Measurements from ENCODE around the gene FOXL2.

The FOXL2 gene

DNA sequence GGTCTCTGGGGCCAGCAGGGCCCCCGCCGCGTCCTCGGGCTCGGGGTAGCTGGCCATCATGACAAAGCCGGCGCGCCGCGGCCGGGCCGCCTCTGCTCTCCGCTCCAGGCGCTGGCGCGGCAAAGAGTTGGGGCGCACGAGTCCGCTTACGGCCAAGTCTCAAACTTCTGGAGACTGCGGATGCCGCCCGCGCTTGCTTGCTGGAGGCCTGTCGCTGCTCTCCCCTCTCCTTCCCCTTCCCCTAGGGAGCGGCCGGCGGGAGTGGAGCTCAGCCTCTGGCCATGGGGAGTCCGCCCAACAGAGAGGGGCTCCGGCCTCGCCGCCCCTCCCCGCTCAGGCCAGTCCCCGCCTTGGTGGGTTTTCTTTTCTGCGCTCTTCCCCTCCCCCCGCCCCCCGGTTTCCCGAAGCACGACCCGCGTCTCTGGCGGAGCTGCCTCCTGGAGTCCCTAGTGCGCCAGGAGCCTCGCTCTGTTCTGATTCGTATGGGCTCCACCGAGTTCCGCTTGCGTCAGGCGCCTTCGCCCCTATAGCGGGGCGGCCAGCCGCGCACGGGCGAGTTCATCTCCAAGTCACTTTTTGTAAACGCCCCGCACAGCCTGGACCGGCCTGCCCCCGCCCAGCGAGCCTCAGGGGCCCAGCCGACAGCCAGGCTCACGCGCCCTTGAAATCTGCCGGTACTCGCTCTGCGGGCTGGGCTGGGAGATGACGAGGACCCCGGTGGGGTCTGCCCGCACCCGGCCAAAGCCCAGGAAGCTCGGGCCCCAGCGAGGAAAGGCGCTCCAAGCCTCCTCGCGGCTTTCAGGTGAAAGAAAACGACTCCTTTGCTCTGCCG, at the start of gene FOXL2, which contains the start of gene FOXL2NB:
TSS of gene FOXL2 (minus strand) at position 475 of the 832 bp plus-strand sequence. CDS start at position 60, 415 bp downstream.
TSS of gene FOXL2NB (plus strand) at position 555 of the 832 bp plus-strand sequence. CDS start at position 703, 148 bp downstream.
- no peak for DNase-seq (ENCODE audit: low read depth)

DNA sequence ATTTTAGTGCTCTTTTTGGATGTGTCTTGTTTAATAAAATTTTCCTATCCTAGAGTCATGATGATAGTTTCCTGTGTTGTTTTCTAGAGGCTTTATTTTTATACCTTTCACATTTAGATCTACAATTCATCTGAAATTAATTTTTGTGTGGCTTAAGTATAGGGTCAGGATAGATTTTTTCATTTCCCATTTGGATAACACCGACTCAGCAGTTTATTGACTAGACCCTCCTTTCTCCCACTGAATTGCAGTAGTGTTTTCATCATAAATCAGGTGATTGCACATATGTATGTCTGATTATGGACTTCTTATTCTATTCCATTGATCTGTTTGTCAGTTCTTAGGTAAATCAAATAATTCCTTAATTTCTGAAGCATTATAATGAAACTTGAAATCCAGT, 48.8 kb upstream of the FOXL2 start:
- DNase-seq (ENCODE audit: low read depth): no peak

DNA sequence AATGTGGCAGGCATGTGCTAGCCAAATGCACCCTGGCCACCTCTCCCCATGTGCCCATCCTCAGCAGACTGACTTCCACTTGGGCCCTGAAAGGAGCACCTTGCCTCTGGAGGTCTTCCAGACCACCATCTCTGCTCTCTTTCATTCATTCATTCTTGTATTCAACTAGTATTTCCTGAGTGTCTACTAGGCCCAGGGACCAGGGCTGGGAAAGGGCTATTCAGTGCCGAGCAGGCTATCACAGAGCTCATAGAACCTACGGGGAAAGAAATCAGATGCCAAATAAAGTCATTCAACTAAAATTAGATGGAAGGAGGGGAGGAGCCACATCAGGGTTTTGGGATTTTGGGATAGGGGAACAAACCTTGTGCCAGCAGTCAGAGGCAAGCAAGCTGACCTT, 40.2 kb upstream of the FOXL2 start:
- DNase-seq (ENCODE audit: low read depth): no peak

DNA sequence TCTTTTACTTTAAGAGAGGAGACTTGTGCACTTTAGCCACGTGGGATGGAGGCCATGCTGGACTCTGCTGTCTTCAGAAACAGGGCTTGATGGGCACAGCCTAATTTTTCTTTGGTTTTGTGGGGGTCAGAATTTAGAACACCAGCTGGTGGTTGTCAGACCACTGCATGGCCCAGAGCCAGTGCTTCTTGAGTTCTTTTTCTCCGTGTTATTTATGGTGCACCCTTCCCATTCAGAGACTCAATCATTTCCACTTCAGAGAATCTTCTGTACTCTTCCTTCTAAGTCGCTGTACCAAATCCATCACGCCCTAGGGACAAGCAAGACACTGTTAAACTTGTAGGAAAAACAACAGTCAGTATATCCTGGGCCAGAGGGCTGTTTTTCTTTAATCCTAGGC, 39.0 kb upstream of the FOXL2 start:
- DNase-seq (ENCODE audit: low read depth): no peak

DNA sequence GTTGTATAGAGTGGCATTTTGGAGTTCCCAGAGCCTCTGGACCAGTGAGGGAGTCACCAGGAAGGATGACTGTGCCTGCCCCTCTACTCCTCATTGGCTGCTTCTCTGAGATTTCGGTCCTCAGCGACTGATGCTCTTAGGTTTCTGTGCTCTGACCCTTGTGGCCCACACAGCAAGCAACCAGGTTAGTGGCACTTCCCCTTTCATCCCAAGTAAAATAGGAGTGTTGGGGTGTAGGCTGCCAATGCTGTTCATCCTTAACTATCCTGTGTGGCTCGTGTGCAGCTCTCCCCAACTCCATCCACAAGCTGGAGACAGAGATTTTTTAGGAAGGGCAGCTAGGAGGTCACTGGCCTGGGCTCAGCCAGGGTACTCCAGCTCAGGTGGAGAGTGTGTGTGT, 37.9 kb upstream of the FOXL2 start:
- no peak for DNase-seq (ENCODE audit: low read depth)

DNA sequence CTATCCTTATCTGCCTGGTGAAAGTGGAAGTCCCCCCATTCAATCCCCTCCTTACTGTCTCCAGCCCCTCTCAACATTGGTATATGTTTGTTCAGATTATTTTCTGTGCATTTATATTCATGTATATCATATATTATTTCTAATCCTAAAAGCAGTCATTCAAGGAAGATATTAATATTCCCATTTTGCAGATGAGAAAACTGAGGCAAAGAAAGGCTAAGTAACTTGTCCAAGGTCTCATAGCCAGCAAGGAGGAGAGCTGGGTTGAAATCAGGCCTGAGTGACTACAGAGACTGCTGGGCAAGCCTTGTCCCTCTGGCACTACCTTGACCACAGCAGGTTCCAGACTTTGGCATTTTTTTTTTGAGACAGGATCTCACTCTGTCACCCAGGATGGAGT, 29.1 kb upstream of the FOXL2 start:
- no peak for DNase-seq (ENCODE audit: low read depth)

DNA sequence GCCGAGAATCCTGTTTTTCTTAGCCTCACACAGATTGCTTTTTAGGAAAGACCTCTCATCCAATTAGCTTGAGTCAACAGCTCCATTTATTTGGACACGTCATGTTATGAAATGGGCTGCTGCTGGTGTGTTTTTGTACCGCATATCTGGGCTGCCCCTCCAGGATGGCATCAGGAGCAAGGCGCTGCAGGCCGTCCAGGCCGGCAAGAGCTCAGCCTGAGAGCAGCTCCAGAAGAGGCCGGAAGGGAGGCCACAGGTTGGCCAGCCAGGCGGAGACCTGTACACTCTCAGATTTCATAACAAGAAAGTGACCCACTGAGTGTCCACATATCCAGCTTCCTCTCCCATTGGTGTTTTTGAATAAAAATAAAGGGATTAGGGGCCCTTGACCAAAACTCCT, 28.4 kb upstream of the FOXL2 start:
- no peak for DNase-seq (ENCODE audit: low read depth)

DNA sequence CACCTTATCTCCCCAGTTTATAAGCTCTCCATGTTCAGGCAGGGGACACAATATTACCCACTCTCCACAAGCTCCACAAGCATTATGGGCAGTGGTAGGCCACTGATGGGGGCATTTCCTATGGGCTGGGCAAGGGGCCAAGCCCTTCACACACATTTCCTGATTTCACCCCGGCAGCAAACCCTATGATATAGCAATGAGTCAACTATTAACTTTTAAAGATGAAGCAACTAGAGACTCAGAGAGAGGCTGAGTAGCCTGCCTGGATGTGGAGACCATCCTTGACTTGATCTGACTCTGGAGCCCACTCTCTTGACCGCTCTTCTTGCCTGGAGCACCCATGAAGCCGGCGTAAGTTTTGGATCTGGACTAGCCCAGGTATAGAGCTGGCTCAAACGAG, 27.5 kb upstream of the FOXL2 start:
- DNase-seq (ENCODE audit: low read depth): no peak

DNA sequence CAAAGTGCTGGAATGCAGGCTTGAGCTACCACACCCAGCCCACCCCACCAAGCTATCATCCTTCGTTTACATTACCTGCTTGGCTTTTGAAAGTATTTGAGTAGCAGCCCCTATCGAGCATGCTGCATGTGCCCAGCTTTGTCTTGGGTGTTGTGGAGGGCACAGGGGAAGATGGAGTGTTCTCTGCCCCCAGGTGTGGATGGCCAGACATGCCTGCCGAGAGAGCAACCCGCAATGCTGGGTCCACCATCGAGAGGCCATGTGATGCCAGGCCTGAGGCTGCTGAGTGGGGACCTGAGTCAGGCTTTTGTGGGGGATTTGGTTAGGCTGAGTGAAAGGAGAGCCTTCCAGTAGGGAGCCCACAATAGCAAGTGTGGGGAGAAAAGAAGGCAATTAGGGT, 26.0 kb upstream of the FOXL2 start:
- DNase-seq (ENCODE audit: low read depth): no peak

DNA sequence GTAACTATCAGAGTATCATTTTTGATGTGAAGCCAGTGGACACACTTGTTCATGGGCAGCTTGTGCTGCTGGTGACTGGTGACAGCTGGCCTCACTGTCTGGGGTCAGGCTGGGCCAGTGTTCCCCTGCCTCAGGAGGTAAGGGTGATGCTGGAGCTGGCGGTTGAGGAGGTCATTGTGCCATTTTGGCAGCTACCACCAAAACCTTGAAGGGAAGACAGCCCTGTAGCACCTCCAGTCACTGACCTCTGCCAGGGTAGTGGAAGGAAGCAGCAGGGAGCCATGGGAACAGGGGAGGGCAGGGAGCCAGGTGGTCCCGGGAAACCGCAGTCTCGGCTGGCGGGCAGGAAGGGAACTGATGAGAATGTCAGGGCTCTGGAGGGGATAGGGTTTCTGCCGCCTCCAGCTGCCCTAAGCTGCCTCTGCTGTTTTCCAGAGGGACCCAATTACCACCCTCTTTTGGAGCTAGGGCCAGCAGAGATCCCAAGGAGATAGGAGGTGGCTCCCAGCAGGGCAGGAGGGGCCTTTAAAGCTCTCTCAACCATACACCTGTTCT, 24.9 kb upstream of the FOXL2 start:
- no peak for DNase-seq (ENCODE audit: low read depth)

DNA sequence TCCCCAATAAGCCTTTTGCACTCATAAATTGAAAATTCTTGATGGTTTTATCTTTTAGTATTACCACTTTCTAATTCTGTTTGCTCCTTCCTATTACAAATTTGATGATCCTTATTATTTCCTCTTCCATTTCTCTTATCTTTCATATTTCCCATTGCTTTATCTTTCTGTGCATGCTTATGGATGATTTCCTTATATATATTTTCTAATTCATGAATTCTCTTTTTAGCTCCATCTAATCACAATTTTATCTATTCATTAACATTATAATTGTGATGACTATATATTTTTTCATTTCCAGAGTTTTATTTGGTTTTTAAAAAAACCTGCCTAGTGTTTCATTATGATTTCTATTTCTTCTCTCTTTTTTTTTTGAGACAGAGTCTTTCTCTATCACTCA, 18.0 kb upstream of the FOXL2 start:
- no peak for DNase-seq (ENCODE audit: low read depth)

DNA sequence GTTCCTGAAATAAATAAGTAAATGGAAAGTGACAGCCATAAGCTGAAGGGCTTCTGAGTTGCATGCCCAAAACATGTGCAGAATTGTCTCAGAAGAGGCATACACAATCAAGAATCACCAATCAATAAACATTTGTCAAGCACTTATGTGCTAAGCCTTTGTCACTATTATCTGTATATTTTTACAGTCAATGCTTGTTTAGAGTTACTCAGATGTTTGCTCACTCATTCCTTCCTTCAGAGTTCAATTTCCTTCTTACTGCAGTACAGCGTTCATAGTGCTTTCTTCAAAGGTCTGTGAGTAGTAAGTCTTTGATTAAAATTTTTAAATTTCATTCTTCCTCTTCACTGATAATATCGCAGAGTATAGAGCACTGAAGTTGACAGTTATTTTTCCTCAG, 17.3 kb upstream of the FOXL2 start:
- no peak for DNase-seq (ENCODE audit: low read depth)

DNA sequence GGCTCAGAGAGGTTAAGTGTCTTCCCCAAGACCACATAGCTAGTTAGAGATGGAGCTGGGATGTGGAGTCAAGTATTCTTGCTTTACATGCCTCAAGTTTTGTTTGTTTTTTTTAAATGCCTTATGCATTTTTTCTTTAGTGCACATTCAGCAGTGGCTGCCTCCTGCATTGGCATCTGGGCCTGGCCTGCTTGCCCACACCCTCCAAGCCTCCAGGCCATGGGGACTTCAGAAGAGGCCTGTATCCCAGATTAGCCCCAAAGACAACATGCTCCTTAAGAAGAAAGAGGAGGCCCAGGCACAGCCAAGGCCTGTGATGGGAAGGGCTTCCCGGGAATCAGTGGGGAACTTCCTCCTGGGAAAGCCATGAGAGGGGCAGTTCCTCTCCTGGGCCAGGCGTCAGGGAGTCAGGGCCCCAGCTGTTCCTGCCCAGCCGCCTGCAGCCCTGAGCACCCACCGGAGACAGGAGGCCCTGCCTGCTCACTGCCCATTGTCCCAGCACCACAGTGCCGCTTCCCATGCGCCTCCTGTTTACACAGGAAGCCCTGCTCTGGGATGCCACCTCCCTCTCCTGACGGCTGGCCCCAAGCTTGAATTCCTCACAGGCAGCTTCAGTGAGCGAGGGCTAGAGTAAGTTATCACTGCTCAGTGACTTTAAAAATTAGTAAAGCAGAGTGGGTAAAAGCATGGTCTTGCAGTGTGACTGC, 16.1 kb upstream of the FOXL2 start:
- DNase-seq (ENCODE audit: low read depth): no peak

DNA sequence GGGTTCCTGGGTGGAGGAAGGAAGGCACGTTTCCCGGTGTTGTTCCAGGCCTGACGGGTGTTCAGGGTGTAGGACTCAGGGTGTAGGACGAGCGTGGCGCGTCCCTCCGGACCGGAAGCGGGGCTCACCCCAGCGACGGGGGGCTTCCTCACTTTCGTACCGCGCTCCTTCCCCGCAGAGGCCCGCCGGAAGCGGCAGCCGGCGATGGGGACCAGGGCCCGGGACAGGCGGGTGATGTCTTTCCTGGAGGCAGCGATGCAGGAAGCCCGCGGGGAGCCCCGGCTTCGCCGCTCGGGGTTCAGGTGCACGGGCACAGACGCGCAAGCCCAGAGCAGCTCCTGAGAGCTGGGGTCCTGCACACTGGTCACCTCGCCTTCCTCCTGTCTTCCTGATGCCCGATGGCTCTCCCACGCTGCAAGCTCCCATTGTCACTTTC, 13.5 kb upstream of the FOXL2 start:
- DNase-seq (ENCODE audit: low read depth): no peak

DNA sequence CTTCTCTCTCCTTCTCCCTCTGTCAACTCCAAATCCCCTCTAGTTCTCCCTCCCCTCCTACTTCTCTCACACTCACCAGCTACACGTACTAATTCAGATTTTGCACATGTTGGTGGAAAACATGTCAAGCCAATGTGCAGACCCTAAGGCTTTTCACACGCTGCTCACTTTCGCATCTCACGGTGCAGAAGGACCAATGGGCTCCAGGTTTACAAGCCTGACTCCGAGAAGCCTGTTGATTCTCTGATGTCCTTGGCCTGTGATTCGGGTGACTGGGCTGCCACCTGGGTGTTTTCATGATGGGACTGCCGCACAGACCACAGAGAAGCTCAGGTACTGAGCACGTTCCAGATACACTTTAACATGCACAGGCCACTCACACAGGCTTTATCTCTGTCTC, 3.8 kb upstream of the FOXL2 start:
- no peak for DNase-seq (ENCODE audit: low read depth)

DNA sequence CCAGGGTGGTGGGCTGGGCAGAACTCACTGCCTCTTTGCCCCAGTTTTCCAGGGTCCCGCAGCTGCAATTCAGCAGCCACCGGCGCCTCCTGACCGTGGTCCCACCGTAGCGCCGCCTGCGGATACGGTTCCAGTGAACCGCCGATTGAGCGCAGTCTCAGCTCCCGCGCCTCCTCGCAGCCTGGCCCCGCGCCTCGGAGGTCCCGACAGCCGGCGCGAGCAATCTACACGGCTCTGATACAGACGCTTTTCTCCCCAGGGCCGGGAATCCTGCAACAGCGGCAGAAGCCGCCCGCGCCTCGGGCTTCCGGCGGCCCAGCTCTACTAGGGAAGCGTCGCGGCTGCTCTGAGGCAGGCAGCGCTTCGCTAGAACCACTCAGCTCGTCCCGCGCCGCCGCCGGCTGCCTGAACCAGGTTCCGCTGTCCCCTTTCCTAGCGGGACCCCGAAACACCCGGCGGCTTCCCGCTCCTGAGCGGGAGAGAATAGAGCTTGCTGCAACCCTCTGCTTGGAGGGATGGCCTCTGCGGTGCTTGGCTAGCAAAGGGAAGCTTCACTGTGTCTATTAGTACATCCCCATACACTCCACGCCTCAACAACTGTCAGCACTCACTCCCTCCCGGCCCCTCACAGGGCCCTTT, 3.2 kb upstream of the FOXL2 start:
- DNase-seq (ENCODE audit: low read depth): no peak

DNA sequence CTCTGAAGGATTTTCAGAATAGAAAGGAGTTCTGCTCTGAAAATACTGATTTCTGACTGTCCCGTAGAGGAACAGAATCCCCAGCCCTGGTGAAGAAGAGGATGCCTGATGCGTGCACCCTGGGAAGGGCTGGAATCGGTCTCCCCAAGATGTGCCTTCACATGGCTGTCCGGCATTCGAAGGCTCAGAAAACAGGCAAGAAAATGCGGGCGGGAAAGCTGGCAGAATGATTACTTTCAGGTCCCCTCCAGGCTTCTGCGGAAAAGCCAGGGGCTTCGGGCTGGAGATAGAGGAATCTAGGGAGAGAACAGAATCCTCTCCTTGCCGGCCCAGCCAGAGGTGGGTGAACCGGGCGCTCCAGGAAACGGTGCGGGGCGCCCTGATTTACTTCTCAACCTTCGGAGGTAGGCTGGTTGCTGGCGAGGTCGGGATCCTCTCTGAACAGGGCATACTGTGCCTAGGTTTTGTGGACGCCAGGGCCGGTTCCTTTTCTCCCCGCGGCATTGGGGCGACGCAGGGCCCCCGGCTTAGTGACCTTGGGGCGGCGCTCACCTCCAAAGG, 2.6 kb upstream of the FOXL2 start:
- DNase-seq (ENCODE audit: low read depth): no peak

DNA sequence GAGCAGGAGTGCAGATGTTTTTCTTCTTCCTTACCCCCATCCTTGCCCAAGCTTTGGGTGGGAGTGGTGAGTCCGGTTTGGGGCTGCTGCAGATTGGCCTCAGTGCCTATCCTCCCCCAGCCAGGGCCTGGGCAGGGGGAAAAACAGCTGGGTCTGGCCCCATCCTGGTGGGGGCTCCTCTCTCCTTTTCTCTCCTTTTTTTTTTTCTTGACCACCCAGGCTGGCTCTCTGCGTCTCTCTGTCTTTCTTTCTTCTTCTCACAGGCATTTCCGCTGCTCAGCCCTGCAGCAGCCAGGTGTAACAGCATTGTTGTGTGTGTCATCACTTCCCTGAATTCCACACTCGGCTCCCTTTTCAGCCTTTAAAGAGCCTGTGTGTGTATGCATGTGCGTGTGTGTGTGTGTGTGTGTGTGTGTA, 2.1 kb upstream of the FOXL2 start:
- DNase-seq (ENCODE audit: low read depth): no peak

DNA sequence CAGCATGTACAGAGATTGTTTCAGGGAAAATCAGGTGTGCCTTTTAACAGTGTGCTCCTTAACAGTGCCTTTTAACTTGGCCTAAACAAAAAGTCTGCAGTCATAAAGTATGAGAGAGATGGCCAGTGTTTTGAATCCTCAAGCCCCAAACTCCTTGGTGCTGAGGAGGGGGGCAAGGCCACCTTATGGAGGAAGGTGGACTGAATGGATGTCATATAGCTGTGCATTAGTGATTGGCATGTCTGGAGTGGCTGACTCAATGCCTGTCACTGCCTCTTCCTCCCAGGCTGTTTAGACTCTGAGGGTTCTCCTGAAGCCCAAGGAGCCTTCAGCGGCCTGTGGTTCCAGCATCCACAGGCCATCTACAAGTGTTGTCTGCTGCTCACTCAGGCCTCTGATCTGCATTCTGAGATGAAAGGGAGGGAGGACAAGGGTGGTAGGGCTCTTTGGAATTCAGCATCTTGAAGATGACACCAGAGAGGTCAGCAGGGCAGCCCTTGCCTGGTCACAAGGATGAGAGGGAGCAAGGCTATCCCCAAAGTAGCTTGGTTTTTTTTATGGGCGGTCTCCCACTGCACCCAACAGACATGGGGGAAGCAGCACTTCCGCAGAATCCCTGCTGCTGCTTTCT, 1.5 kb upstream of the FOXL2 start:
- DNase-seq (ENCODE audit: low read depth): no peak

DNA sequence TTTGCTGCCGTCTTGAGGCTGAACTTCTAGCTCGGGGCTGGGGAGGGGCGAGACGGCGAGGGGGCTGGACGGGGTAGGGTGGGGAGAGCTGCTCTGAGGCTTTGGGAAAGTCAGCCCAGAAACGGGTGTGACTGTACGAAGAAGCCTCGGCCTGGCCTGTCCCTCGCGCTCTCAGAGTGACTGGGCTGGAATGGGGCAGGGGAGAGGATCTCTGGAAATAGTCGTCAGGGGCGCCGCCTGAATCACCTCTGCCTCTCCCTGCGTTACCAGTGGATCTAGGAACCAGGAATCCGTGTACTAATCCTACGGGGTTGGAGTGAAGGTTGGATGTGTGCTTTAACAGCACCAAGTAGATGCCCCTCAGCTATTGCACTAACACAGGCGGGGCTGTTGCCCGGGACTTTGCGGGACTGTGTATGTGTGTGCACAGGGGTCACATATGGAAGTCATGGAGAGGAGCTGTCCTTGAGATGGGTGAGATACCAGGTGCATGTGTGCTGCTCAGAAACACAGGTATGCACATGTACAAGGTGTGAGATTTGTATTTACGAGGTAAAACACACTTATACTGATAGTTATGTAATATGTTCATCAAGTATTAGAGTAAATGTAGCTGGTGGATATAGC, 671 bp upstream of the FOXL2 start:
- DNase-seq (ENCODE audit: low read depth): no peak

Data from activated T-helper 1 cell treated with Interleukin-2 at 50 U/mL for 16 hours (primary cell).